Retinal pigment epithelial cell (primary cell): Measurements from ENCODE around the gene TAF6.

Experiments
- DNase-seq: peaks from one replicate; pipeline ENCODE4 v3.0.0-alpha.2; 2010; ENCODE audit warnings: low read depth
- H3K4me3 ChIP-seq: 2 replicates; pipeline ENCODE4 v1.5.1; 2011; ENCODE audit warnings: mild to moderate bottlenecking, low read length, control low read depth, moderate library complexity
- CTCF ChIP-seq: conservative IDR thresholded peaks from 2 replicates; pipeline ENCODE4 v1.5.1; 2011; ENCODE audit warnings: low read depth, low read length, control low read depth, inconsistent platforms

Gene TAF6

GRCh38 chr7:100072462-100072861 lies 46.7 kb downstream of the TAF6 start:
- no peak for DNase-seq
- no peak overlapping the region for H3K4me3 ChIP-seq
- no peak for TF ChIP-seq CTCF

- H3K4me3 ChIP-seq, result no peak overlapping the region
- no peak for DNase-seq
- TF ChIP-seq CTCF, result no peak
Measured at GRCh38 chr7:100071018-100071723, 48.0 kb downstream of the TAF6 start.

GRCh38 chr7:100069991-100070390 lies 49.2 kb downstream of the TAF6 start:
- no peak overlapping the region for H3K4me3 ChIP-seq
- DNase-seq, result no peak
- no peak for TF ChIP-seq CTCF

GRCh38 chr7:100066953-100067352 lies 52.2 kb downstream of the TAF6 start:
- no peak overlapping the region for H3K4me3 ChIP-seq
- no peak for TF ChIP-seq CTCF
- DNase-seq, result no peak

GRCh38 chr7:100065452-100066186 lies 53.5 kb downstream of the TAF6 start:
- no peak overlapping the region for H3K4me3 ChIP-seq
- DNase-seq, result no peak
- TF ChIP-seq CTCF, result no peak

GRCh38 chr7:100064162-100064561 lies 55.0 kb downstream of the TAF6 start:
- no peak for TF ChIP-seq CTCF
- no peak overlapping the region for H3K4me3 ChIP-seq
- DNase-seq, result no peak

- H3K4me3 ChIP-seq, result no peak overlapping the region
- no peak for TF ChIP-seq CTCF
- DNase-seq, result no peak
Measured at GRCh38 chr7:100063376-100063775, 55.8 kb downstream of the TAF6 start.
